HG03378 (cell line): ENCODE results near the gene C12orf42.

Experiments
- ATAC-seq: cut with Tn5 transposase; IDR thresholded peaks from one replicate; pipeline ENCODE4 v1.9.1; 2021; ENCODE audit warnings: mild to moderate bottlenecking, moderate library complexity; ENCODE audit not compliant: unreplicated experiment

C12orf42 gene

DNA sequence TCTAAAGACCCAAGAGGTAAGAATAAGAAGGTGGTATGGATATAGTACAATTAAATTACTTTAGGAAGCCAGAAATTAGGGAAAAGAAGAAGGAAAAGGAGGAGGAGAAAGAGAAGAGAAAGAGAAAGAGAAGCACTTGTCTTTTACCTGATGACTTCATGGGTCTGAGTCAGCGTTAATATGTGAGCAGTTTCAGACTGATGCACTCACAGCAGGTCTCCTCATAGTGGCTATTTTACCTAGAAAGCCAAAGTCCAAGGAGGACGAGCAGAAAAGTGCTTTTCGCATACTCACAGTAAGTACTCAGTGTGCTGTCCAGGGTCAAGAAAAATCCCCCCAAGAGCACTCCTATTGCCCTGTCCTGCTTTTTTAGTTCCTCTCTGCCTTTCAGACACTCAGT, 222.1 kb downstream of the C12orf42 start:
- no peak for ATAC-seq

DNA sequence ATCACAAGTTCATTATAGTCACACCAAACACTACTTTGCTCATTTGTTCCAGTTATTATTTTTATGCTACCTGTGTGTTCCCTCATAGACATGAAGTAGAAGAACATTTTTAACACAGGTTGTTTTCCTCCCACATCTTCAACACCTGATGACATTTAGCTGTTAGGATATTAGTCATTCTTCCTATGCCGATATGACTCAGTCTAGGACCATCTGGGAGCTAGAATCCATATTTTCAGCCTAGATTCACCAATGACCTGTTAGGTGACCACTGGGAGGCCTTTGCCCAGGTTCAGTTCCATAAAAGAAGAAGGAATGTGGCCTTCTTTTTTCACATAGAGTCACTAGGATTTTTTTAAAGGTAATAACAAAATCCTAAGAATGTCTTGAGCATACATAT, 222.8 kb downstream of the C12orf42 start:
- no peak for ATAC-seq

DNA sequence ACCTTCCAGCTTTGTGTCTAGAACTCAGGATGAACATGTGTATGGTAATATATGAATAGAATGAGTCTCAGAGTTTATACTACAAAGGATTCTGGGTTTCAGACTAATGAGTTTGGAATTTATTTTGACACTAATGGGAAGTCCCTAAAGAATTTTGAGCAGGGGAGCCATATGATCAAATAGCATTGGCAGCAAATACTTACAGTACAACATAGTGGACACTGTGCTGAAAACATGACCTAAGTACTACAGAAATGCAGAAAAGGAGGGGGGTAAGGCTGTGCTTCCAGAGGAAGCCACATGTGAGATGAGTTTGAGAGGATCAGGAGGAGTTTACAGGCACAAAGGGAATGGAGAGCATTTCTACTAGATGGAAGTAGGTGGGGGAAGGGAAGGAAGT, 225.8 kb downstream of the C12orf42 start:
- ATAC-seq = no peak

DNA sequence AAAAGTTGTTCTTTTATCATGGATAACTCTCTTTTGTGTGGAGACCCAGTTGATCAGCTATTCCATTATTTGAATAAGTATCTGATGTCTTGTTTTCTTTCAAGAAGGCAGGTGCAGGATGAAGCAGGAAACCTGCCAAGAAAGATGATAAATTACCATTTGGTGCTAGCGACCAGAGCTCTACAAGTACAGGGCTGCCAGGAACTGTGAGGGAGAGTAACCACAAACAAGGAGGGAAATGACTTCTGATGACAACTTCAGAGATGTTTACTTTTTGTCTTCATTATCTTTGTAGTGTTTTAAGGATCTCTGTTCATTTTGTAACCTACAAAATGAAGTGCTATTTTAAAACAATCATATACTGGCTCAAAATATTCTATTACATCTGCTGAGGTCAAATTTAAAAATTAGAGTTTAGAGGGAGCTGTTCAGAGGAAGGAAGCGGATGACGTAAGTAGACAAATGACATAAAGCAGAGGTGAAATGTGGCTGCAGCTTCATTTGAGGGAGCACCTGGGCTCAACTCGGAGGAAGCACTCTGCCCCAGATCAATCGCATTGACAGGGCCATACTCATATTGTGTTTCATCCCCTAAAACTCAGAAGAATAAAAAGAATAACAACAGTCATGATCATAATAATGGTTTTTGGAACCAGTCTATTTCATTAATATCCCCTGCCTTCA, 226.8 kb downstream of the C12orf42 start:
- no peak for ATAC-seq

DNA sequence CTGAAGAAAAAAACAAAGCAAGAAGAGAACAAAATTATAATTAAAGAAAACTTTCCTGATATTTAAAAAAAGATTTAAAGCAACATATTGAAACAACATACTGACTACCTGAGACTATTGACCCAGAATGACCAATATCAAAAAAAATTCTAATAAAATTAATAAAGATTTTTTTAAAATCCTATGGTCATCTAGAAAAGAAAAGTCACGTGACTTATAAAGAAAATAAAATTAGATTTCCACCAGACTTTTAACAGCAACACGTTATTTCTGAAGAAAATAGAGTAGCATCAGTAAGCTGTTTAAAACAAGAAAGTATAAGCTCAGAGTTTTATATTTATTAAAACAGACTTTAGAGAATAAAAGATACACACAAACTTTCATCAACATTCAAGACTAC, 238.0 kb downstream of the C12orf42 start:
- ATAC-seq = no peak
